ENCODE measurements around the gene SLC7A1.
A peak's percentile ranks its signal among the peaks of the same experiment; 100 is the strongest.

Gene SLC7A1

GRCh38 chr13:29507356-29507755 is 88.1 kb downstream of the SLC7A1 start:
- peak; percentile 51 for DNase-seq

- DNase-seq: no peak
These were observed 89.5 kb downstream of the SLC7A1 start for GRCh38 chr13:29505950-29506349.

GRCh38 chr13:29505511-29505910 is 90.0 kb downstream of the SLC7A1 start:
- DNase-seq: no peak

- no peak for DNase-seq
These were observed 90.8 kb downstream of the SLC7A1 start for GRCh38 chr13:29504691-29505090.

GRCh38 chr13:29503041-29503837 is 92.2 kb downstream of the SLC7A1 start:
- DNase-seq: no peak

- no peak for DNase-seq
These were observed 93.0 kb downstream of the SLC7A1 start for GRCh38 chr13:29502391-29503008.

- no peak for DNase-seq
These were observed 93.8 kb downstream of the SLC7A1 start for GRCh38 chr13:29501674-29502073.

GRCh38 chr13:29500386-29500785 is 95.1 kb downstream of the SLC7A1 start:
- no peak for DNase-seq

- no peak for DNase-seq
These were observed 95.9 kb downstream of the SLC7A1 start for GRCh38 chr13:29499506-29500165.

GRCh38 chr13:29498426-29499040 is 97.0 kb downstream of the SLC7A1 start:
- DNase-seq: no peak

- DNase-seq: no peak
These were observed 98.3 kb downstream of the SLC7A1 start for GRCh38 chr13:29497137-29497654.

GRCh38 chr13:29496241-29496712 is 99.2 kb downstream of the SLC7A1 start:
- no peak for DNase-seq

- DNase-seq: no peak
These were observed 101.0 kb downstream of the SLC7A1 start for GRCh38 chr13:29494520-29494919.

- no peak for DNase-seq
These were observed 101.7 kb downstream of the SLC7A1 start for GRCh38 chr13:29493796-29494195.

GRCh38 chr13:29491248-29491647 is 104.2 kb downstream of the SLC7A1 start:
- no peak for DNase-seq

- DNase-seq: no peak
These were observed 105.0 kb downstream of the SLC7A1 start for GRCh38 chr13:29490561-29490885.

GRCh38 chr13:29489650-29490560 is 105.6 kb downstream of the SLC7A1 start:
- no peak for DNase-seq

GRCh38 chr13:29487466-29488454 is 107.7 kb downstream of the SLC7A1 start:
- DNase-seq: no peak

- DNase-seq: no peak
These were observed 108.9 kb downstream of the SLC7A1 start for GRCh38 chr13:29486551-29486950.

- no peak for DNase-seq
These were observed 110.7 kb downstream of the SLC7A1 start for GRCh38 chr13:29484796-29485195.

GRCh38 chr13:29484236-29484635 is 111.3 kb downstream of the SLC7A1 start:
- peak; percentile 19 for DNase-seq

All from NCI-H510A (cell line).